CD4-positive, alpha-beta memory T cell (primary cell): ENCODE results near the gene PRPF4. TPM values are rescaled to one million over a fixed set of nuclear protein-coding genes. Genes with fewer than 3 reads are reported as not detected.
"Not testable (repeated sequence)": the region's sequence is repeated elsewhere in the genome, so short reads cannot be mapped to it uniquely, and the experiment has no call there.

Experiments
- CTCF ChIA-PET: fragments of 350-600 bp; sonication (Branson Sonifier 250); formaldehyde crosslinking; loops from one replicate; lab custom pipeline; 2021; ENCODE audit warnings: inconsistent platforms; ENCODE audit not compliant: partially characterized antibody; lab: Charles Lee
- POLR2A ChIA-PET: fragments of 350-600 bp; sonication (Branson Sonifier 250); formaldehyde crosslinking; loops from one replicate; lab custom pipeline; 2021; ENCODE audit not compliant: partially characterized antibody; lab: Charles Lee
- DNase-seq, 5 donors: peaks; one replicate each; pipeline versions ENCODE4 v3.0.0 to v3.0.0-alpha.2; 2020 to 2022; ENCODE audit warnings: mixed read lengths in 1 of 5
- H3K27ac ChIP-seq: one replicate; pipeline ENCODE4 v1.7.0; 2013; ENCODE audit warnings: low read depth, low read length
- H3K27me3 ChIP-seq: 2 replicates; pipeline ENCODE4 v1.7.0; 2013; ENCODE audit warnings: mild to moderate bottlenecking, low read length, moderate library complexity; ENCODE audit not compliant: insufficient read depth
- H3K36me3 ChIP-seq: 2 replicates; pipeline ENCODE4 v1.7.0; 2013; ENCODE audit warnings: mild to moderate bottlenecking, low read length, moderate library complexity; ENCODE audit not compliant: insufficient read depth
- H3K4me1 ChIP-seq: 2 replicates; pipeline ENCODE4 v1.7.0; 2013; ENCODE audit warnings: mild to moderate bottlenecking, low read length, moderate library complexity; ENCODE audit not compliant: insufficient read depth
- H3K4me3 ChIP-seq, 2 donors: one replicate each; pipeline ENCODE4 v1.7.0; 2013; ENCODE audit warnings: low read length in 2 of 2, mild to moderate bottlenecking in 1 of 2
- H3K9me3 ChIP-seq, 2 donors: one replicate each; pipeline ENCODE4 v1.7.0; 2013; ENCODE audit warnings: low read length in 2 of 2, control low read depth in 1 of 2; ENCODE audit not compliant: control insufficient read depth in 1 of 2
- H3K27ac Mint-ChIP-seq, 7 donors: one replicate each; pipeline ENCODE4 v1.8.0; 2020 to 2021; ENCODE audit warnings: mixed read lengths in 7 of 7, mild to moderate bottlenecking in 6 of 7, inconsistent platforms in 3 of 7, moderate library complexity in 3 of 7
- H3K27me3 Mint-ChIP-seq, 2 donors: one replicate each; pipeline ENCODE4 v1.8.0; 2020 to 2021; ENCODE audit warnings: mixed read lengths in 2 of 2
- H3K36me3 Mint-ChIP-seq, 2 donors: one replicate each; pipeline ENCODE4 v1.8.0; 2020 to 2021; ENCODE audit warnings: mixed read lengths in 2 of 2, inconsistent platforms in 1 of 2, mild to moderate bottlenecking in 1 of 2
- H3K4me1 Mint-ChIP-seq, 4 donors: one replicate each; pipeline ENCODE4 v1.8.0; 2020 to 2021; ENCODE audit warnings: mixed read lengths in 4 of 4, mild to moderate bottlenecking in 1 of 4
- H3K4me3 Mint-ChIP-seq, 8 donors: one replicate each; pipeline ENCODE4 v1.8.0; 2020 to 2021; ENCODE audit warnings: mixed read lengths in 8 of 8, mild to moderate bottlenecking in 7 of 8, moderate library complexity in 6 of 8, inconsistent platforms in 3 of 8
- H3K9me3 Mint-ChIP-seq, 8 donors: one replicate each; pipeline ENCODE4 v1.8.0; 2020 to 2021; ENCODE audit warnings: mixed read lengths in 8 of 8, mild to moderate bottlenecking in 5 of 8, inconsistent platforms in 3 of 8, moderate library complexity in 1 of 8
- intact Hi-C: fragments of 100-400 bp; cut with micrococcal nuclease; formaldehyde crosslinking; loops from one replicate; pipeline ENCODE4 v1.15.1; 2023
- polyA plus RNA-seq, 2 donors: library from polyadenylated mRNA; unstranded; fragments of 300-500 nt; fragmentation: Illumina TruSeq; gene quantifications; one replicate each; pipeline ENCODE4 v1.2.3, GENCODE V29; 2021
- total RNA-seq, 2 experiments: library from RNA; stranded (reverse); gene quantifications; one replicate each; pipeline ENCODE4 v1.2.3, GENCODE V29; 2021

PRPF4 gene
- total and polyA plus RNA-seq, 4 experiments from 2014 or later: 19.2 to 25.7 (median 21.9) TPM

DNA sequence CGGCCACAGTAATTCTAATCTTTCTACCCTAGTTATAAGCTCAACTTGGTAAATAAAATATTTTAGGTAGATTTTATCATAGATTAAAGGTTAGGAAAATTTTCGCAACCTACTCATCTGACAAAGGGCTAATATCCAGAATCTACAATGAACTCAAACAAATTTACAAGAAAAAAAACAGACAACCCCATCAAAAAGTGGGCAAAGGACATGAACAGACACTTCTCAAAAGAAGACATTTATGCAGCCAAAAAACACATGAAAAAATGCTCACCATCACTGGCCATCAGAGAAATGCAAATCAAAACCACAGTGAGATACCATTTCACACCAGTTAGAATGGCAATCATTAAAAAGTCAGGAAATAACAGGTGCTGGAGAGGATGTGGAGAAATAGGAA lies 25.8 kb upstream of the PRPF4 start:
- H3K4me1 Mint-ChIP-seq, H3K4me1 ChIP-seq, H3K36me3 Mint-ChIP-seq, H3K4me3 Mint-ChIP-seq, H3K27me3 ChIP-seq, DNase-seq, H3K9me3 ChIP-seq, H3K9me3 Mint-ChIP-seq, H3K4me3 ChIP-seq, H3K27ac ChIP-seq, POLR2A ChIA-PET, CTCF ChIA-PET, H3K36me3 ChIP-seq, H3K27me3 Mint-ChIP-seq, H3K27ac Mint-ChIP-seq, intact Hi-C loops: not testable (repeated sequence)

GRCh38 chr9:113250807-113251206 lies 24.7 kb upstream of the PRPF4 start:
- Histone ChIP-seq H3K9me3 (no peaks in the 10 kb centered on the region), H3K4me3 (no peak overlapping the region), H3K4me1 (no peaks in the 10 kb centered on the region), H3K27ac (no peak overlapping the region), H3K27me3 (no peaks in the 10 kb centered on the region), H3K36me3 (no peaks in the 10 kb centered on the region)
- H3K27ac Mint-ChIP-seq: no peak overlapping the region
- no peak overlapping the region for H3K4me3 Mint-ChIP-seq
- H3K27me3 Mint-ChIP-seq: no peaks in the 10 kb centered on the region
- DNase-seq: no peak
- POLR2A ChIA-PET: no interaction called here
- CTCF ChIA-PET: no interaction called here
- no peaks in the 10 kb centered on the region for H3K4me1 Mint-ChIP-seq
- intact Hi-C loops: no loop called here
- H3K9me3 Mint-ChIP-seq: peaks cover 0 to 6% (median under 1%) of the 10 kb centered on the region in 8 donors
- H3K36me3 Mint-ChIP-seq: peaks cover 0 to 5% of the 10 kb centered on the region in 2 donors

DNA sequence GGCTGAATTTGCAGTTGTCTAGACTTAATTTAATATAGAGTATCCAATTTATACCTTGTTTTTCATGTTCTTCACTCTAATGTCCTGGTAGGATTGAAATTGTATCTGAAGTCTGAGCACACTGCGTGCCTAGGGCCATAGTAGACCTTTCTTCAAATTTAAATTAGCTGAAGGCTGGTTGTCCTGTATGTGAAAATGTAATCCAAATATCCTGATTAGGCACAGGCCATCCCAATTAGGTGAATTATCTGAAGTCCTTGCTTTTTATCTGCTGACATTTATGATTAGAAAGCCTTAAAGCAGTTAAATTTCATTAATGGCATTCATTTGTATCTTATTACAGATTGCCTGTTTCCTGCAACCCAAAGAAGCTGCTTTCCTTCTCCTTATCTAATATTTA lies 20.5 kb upstream of the PRPF4 start:
- no peak overlapping the region for H3K4me3 Mint-ChIP-seq
- no peaks in the 10 kb centered on the region for H3K4me1 Mint-ChIP-seq
- no peaks in the 10 kb centered on the region for H3K27me3 ChIP-seq
- CTCF ChIA-PET: interaction anchor here (1.4 kb wide), 1 partner anchor 19 kb away, joined by 3 read pairs; no protein-coding TSS in a partner anchor
- H3K4me3 ChIP-seq: no peak overlapping the region
- peaks cover 0 to 3% (median 0%) of the 10 kb centered on the region in 8 donors for H3K9me3 Mint-ChIP-seq
- no peaks in the 10 kb centered on the region for H3K9me3 ChIP-seq
- intact Hi-C loops: no loop called here
- no peak overlapping the region for H3K27ac Mint-ChIP-seq
- no peak overlapping the region for H3K27ac ChIP-seq
- POLR2A ChIA-PET: no interaction called here
- DNase-seq: no peak
- H3K27me3 Mint-ChIP-seq: no peaks in the 10 kb centered on the region
- H3K36me3 ChIP-seq: peaks cover 4% of the 10 kb centered on the region
- H3K36me3 Mint-ChIP-seq: peaks cover 18 to 21% of the 10 kb centered on the region in 2 donors
- no peaks in the 10 kb centered on the region for H3K4me1 ChIP-seq

- POLR2A ChIA-PET: no interaction called here
Measured at GRCh38 chr9:113255438-113255837, 20.0 kb upstream of the PRPF4 start.

DNA sequence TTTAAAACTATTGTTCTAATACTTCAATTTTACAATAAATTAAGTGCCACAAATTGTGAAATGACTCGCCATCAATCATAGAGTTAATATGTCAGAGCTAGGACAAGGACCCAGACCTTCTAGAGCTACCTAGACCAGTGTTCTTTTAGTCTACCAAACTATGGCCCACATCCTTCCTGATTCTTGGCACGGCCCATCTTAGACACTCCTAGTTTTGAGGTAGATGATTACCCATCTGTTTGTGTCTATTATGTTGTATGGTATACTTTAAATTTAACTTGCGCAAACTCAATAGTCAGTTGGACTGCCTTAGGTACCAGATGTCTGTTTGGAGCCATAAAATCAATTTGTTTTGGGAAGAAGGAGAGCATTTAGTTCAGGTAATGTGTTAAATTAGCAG lies 17.6 kb upstream of the PRPF4 start:
- no peak overlapping the region for H3K27ac ChIP-seq
- ChIA-PET CTCF (no interaction called here), POLR2A (no interaction called here)
- Mint-ChIP-seq H3K4me1 (no peaks in the 10 kb centered on the region), H3K27ac (no peak overlapping the region), H3K36me3 (peaks cover 32 to 33% of the 10 kb centered on the region in 2 donors), H3K9me3 (no peaks in the 10 kb centered on the region), H3K27me3 (no peaks in the 10 kb centered on the region), H3K4me3 (no peak overlapping the region)
- no peaks in the 10 kb centered on the region for H3K4me1 ChIP-seq
- H3K27me3 ChIP-seq: no peaks in the 10 kb centered on the region
- no peak overlapping the region for H3K4me3 ChIP-seq
- intact Hi-C loops: no loop called here
- peaks cover 4% of the 10 kb centered on the region for H3K36me3 ChIP-seq
- H3K9me3 ChIP-seq: no peaks in the 10 kb centered on the region
- no peak for DNase-seq

More at GRCh38 chr9:113255438-113255837, 20.0 kb upstream of the PRPF4 start:
- H3K27me3 ChIP-seq: no peaks in the 10 kb centered on the region
- no peaks in the 10 kb centered on the region for H3K4me1 ChIP-seq
- no peaks in the 10 kb centered on the region for H3K4me1 Mint-ChIP-seq
- no peak overlapping the region for H3K4me3 Mint-ChIP-seq
- peaks cover 22 to 25% of the 10 kb centered on the region in 2 donors for H3K36me3 Mint-ChIP-seq
- DNase-seq: no peak
- no peak overlapping the region for H3K27ac Mint-ChIP-seq
- peaks cover 4% of the 10 kb centered on the region for H3K36me3 ChIP-seq
- H3K27ac ChIP-seq: no peak overlapping the region
- intact Hi-C loops: no loop called here
- H3K9me3 Mint-ChIP-seq: peaks cover 0 to 3% (median 0%) of the 10 kb centered on the region in 8 donors
- H3K27me3 Mint-ChIP-seq: no peaks in the 10 kb centered on the region
- H3K9me3 ChIP-seq: no peaks in the 10 kb centered on the region
- CTCF ChIA-PET: no interaction called here
- no peak overlapping the region for H3K4me3 ChIP-seq

GRCh38 chr9:113258282-113258681 lies 17.2 kb upstream of the PRPF4 start:
- no peak for DNase-seq

GRCh38 chr9:113261917-113262671 lies 13.4 kb upstream of the PRPF4 start:
- no peaks in the 10 kb centered on the region for H3K9me3 ChIP-seq
- Mint-ChIP-seq H3K9me3 (no peaks in the 10 kb centered on the region), H3K27ac (no peak overlapping the region), H3K4me3 (no peak overlapping the region), H3K4me1 (no peaks in the 10 kb centered on the region), H3K36me3 (peaks cover 33 to 39% of the 10 kb centered on the region in 2 donors), H3K27me3 (no peaks in the 10 kb centered on the region)
- H3K36me3 ChIP-seq: peaks cover 4% of the 10 kb centered on the region
- H3K4me3 ChIP-seq: no peak overlapping the region
- no peaks in the 10 kb centered on the region for H3K4me1 ChIP-seq
- DNase-seq: no peak
- no peak overlapping the region for H3K27ac ChIP-seq
- H3K27me3 ChIP-seq: no peaks in the 10 kb centered on the region
- intact Hi-C loops: no loop called here
- CTCF ChIA-PET: no interaction called here
- POLR2A ChIA-PET: no interaction called here

More at GRCh38 chr9:113258282-113258681, 17.2 kb upstream of the PRPF4 start:
- Mint-ChIP-seq H3K4me1 (no peaks in the 10 kb centered on the region), H3K27ac (no peak overlapping the region), H3K27me3 (no peaks in the 10 kb centered on the region), H3K4me3 (no peak overlapping the region), H3K9me3 (no peaks in the 10 kb centered on the region), H3K36me3 (peaks cover 32 to 33% of the 10 kb centered on the region in 2 donors)
- intact Hi-C loops: no loop called here
- Histone ChIP-seq H3K27ac (no peak overlapping the region), H3K4me1 (no peaks in the 10 kb centered on the region), H3K9me3 (no peaks in the 10 kb centered on the region), H3K4me3 (no peak overlapping the region), H3K36me3 (peaks cover 4% of the 10 kb centered on the region), H3K27me3 (no peaks in the 10 kb centered on the region)
- ChIA-PET CTCF (no interaction called here), POLR2A (no interaction called here)
